Naive B cell (primary cell): ENCODE measurements around the gene PRKD1. TPM values are rescaled to one million over a fixed set of nuclear protein-coding genes. Genes with fewer than 3 reads are reported as not detected.
"Not testable (repeated sequence)": the region's sequence is repeated elsewhere in the genome, so short reads cannot be mapped to it uniquely, and the experiment has no call there.

Source experiments
- ATAC-seq, 2 donors: fragments of 150-1000 bp; cut with Tn5 transposase; 2 replicates each; pipeline ENCODE4 v1.10.0; 2021; ENCODE audit warnings: low read depth in 2 of 2, mild to moderate bottlenecking in 2 of 2, moderate library complexity in 2 of 2
- DNase-seq: peaks from one replicate; pipeline ENCODE4 v3.0.0; 2022
- H3K27ac Mint-ChIP-seq, 6 donors: one replicate each; pipeline ENCODE4 v1.8.0; 2020 to 2022; ENCODE audit warnings: mild to moderate bottlenecking in 6 of 6, mixed read lengths in 6 of 6, moderate library complexity in 5 of 6, inconsistent platforms in 2 of 6
- H3K27me3 Mint-ChIP-seq, 3 donors: one replicate each; pipeline ENCODE4 v1.8.0; 2021 to 2022; ENCODE audit warnings: mixed read lengths in 3 of 3, mild to moderate bottlenecking in 1 of 3
- H3K36me3 Mint-ChIP-seq, 2 donors: one replicate each; pipeline ENCODE4 v1.8.0; 2020 to 2022; ENCODE audit warnings: mixed read lengths in 2 of 2, inconsistent platforms in 1 of 2, mild to moderate bottlenecking in 1 of 2
- H3K4me1 Mint-ChIP-seq, 3 donors: one replicate each; pipeline ENCODE4 v1.8.0; 2020 to 2022; ENCODE audit warnings: mixed read lengths in 3 of 3, inconsistent platforms in 1 of 3, mild to moderate bottlenecking in 1 of 3, moderate library complexity in 1 of 3
- H3K4me3 Mint-ChIP-seq, 8 donors: one replicate each; pipeline ENCODE4 v1.8.0; 2020 to 2022; ENCODE audit warnings: mild to moderate bottlenecking in 8 of 8, mixed read lengths in 8 of 8, moderate library complexity in 8 of 8, inconsistent platforms in 2 of 8
- H3K9me3 Mint-ChIP-seq, 7 donors: one replicate each; pipeline ENCODE4 v1.8.0; 2020 to 2022; ENCODE audit warnings: mixed read lengths in 7 of 7, mild to moderate bottlenecking in 5 of 7, inconsistent platforms in 2 of 7, moderate library complexity in 1 of 7
- polyA plus RNA-seq, 6 donors: library from polyadenylated mRNA; unstranded; fragments of 300-500 nt; fragmentation: Illumina TruSeq; gene quantifications; one replicate each; pipeline ENCODE4 v1.2.3, GENCODE V29; 2021; ENCODE audit warnings: low read depth in 6 of 6

The PRKD1 gene
- polyA plus RNA-seq, 6 donors from 2014 or later: 0.29 to 0.95 (median 0.58) TPM; not detected in 2

GRCh38 chr14:29726560-29727331 lies 200.9 kb downstream of the PRKD1 start:
- not testable (repeated sequence) for DNase-seq, H3K4me3 Mint-ChIP-seq, H3K9me3 Mint-ChIP-seq, H3K27ac Mint-ChIP-seq, H3K27me3 Mint-ChIP-seq, H3K36me3 Mint-ChIP-seq, H3K4me1 Mint-ChIP-seq, ATAC-seq

- Mint-ChIP-seq H3K36me3 (no peaks in the 10 kb centered on the region), H3K27me3 (no peaks in the 10 kb centered on the region), H3K4me1 (no peaks in the 10 kb centered on the region), H3K27ac (peak overlapping the region in 1 of 6 donors; percentile 63), H3K9me3 (peaks cover 0 to 7% (median 3%) of the 10 kb centered on the region in 7 donors), H3K4me3 (peak overlapping the region in 1 of 8 donors; percentile 16)
- ATAC-seq (no peak), DNase-seq (no peak)
Measured at GRCh38 chr14:29724991-29725390, 202.7 kb downstream of the PRKD1 start.

DNA sequence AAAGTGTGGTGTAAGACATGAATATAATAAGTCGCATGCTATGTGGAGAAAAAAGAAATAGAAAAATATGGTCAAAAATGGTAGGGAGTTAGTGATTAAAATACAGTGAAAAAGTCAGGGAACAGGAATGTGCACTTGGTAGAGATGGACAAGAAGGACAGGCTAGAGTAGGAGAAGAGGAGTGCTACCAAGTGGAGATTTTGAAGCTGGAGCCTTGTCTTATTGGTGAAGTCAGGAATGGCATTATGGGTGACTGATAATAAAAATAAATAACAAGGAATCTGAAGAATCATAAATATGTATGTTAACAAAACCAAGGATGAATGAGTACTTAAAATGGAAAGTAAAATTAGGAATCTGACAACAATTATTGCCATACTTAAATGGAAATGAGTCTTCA lies 204.8 kb downstream of the PRKD1 start:
- Mint-ChIP-seq H3K4me3 (no peak overlapping the region), H3K36me3 (no peaks in the 10 kb centered on the region), H3K9me3 (peaks cover 0 to 7% (median 3%) of the 10 kb centered on the region in 7 donors), H3K27me3 (no peaks in the 10 kb centered on the region), H3K27ac (no peak overlapping the region), H3K4me1 (no peaks in the 10 kb centered on the region)
- ATAC-seq (no peak), DNase-seq (no peak)

GRCh38 chr14:29721586-29721985 lies 206.1 kb downstream of the PRKD1 start:
- no peak for DNase-seq

DNA sequence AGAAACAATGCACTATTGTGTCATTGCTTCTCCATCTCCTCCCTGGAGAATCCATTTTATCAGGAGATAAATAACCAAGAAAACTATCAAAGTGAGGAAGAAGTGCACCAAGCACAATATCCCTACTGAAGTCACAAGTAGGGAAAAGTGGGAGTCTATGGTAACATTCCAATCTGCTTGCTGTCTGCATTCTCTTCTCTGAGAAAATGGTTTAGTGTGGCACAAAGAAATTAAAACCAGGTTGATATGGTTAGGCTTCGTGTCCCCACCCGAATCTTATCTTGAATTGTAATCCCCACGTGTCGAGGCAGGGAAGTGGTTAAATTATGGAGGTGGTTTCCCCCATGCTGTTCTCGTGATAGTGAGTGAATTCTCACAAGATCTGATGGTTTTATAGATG lies 209.7 kb downstream of the PRKD1 start:
- H3K9me3 Mint-ChIP-seq: peaks cover 0 to 10% (median 3%) of the 10 kb centered on the region in 7 donors

More at GRCh38 chr14:29721586-29721985, 206.1 kb downstream of the PRKD1 start:
- Mint-ChIP-seq H3K27ac (no peak overlapping the region), H3K36me3 (no peaks in the 10 kb centered on the region), H3K9me3 (peaks cover 0 to 7% (median 3%) of the 10 kb centered on the region in 7 donors), H3K4me3 (no peak overlapping the region), H3K4me1 (no peaks in the 10 kb centered on the region), H3K27me3 (no peaks in the 10 kb centered on the region)
- no peak for ATAC-seq

DNA sequence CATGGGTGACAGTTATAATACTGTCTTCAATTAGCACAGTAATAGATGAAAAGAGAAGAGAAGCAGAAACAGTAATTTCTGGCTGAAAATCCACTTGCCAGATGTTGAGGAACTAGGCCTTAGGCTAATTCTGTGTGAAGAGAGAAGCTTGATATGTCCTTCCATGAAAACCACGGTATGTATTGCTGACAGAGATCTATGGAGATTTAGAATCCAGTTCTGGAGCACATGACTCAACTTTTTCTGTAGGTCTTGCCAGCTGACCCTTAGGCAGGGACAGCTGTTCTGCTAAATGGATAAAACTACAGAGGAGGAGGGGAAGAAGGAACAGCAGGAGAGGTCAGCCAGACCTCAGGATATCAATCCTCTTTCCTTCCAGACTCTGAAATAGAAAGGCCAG lies 211.5 kb downstream of the PRKD1 start:
- Mint-ChIP-seq H3K9me3 (peaks cover 0 to 7% (median 0%) of the 10 kb centered on the region in 7 donors), H3K27ac (no peak overlapping the region), H3K36me3 (no peaks in the 10 kb centered on the region), H3K4me1 (no peaks in the 10 kb centered on the region), H3K27me3 (no peaks in the 10 kb centered on the region), H3K4me3 (no peak overlapping the region)
- no peak for DNase-seq
- ATAC-seq: no peak

More for the DNA sequence above, 209.7 kb downstream of the PRKD1 start:
- Mint-ChIP-seq H3K27me3 (no peaks in the 10 kb centered on the region), H3K4me1 (no peaks in the 10 kb centered on the region), H3K27ac (no peak overlapping the region), H3K4me3 (no peak overlapping the region), H3K36me3 (no peaks in the 10 kb centered on the region)
- no peak for ATAC-seq
- DNase-seq: no peak

DNA sequence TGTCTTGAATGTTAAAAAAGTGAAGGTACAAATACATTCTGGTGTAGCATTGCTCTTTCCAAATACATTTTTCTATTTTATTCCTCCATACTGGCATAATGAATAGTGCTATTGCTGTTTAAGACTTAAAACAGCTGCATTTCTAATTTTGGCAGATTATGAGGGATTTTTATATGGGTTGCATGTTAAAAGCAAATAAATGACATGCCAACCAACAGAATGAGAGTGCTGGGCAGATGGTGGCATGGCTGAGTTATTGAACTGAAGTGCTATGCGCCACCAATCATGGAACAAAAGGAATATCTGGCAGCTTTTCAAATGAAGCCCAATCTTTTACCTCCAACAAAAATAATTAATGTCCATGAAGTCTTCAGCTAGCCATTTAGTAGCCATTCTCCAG lies 215.0 kb downstream of the PRKD1 start:
- ATAC-seq (no peak), DNase-seq (no peak)
- no peaks in the 10 kb centered on the region for H3K27me3 Mint-ChIP-seq
- no peaks in the 10 kb centered on the region for H3K36me3 Mint-ChIP-seq
- no peak overlapping the region for H3K4me3 Mint-ChIP-seq
- H3K9me3 Mint-ChIP-seq: peaks cover 0 to 5% (median 4%) of the 10 kb centered on the region in 7 donors
- H3K4me1 Mint-ChIP-seq: no peaks in the 10 kb centered on the region
- no peak overlapping the region for H3K27ac Mint-ChIP-seq

- DNase-seq (no peak), ATAC-seq (no peak)
- no peaks in the 10 kb centered on the region for H3K36me3 Mint-ChIP-seq
- H3K4me3 Mint-ChIP-seq: no peak overlapping the region
- H3K9me3 Mint-ChIP-seq: peaks cover 0 to 9% (median 4%) of the 10 kb centered on the region in 7 donors
- H3K27me3 Mint-ChIP-seq: no peaks in the 10 kb centered on the region
- no peaks in the 10 kb centered on the region for H3K4me1 Mint-ChIP-seq
- no peak overlapping the region for H3K27ac Mint-ChIP-seq
Measured at GRCh38 chr14:29710015-29710414, 217.6 kb downstream of the PRKD1 start.

DNA sequence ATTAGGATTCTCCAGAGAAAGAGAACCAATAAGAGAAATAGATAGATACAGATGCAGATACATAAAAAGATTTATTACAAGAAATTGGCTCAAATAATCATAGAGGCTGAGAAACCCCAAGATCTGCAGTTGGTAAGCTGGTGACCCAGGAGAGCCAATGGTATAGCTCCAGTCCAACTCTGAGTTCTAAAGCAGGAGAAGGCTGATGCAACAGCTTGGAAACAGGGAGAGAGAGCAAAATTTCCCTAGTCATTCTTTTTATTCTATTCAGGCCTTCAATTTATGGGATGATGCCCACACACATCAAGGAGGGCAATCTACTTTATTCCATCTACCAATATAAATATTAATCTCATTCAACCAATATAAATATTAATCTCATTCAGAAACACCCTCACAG lies 218.2 kb downstream of the PRKD1 start:
- Mint-ChIP-seq H3K9me3 (peaks cover 0 to 9% (median 2%) of the 10 kb centered on the region in 7 donors), H3K4me3 (no peak overlapping the region), H3K27ac (no peak overlapping the region), H3K27me3 (no peaks in the 10 kb centered on the region), H3K36me3 (no peaks in the 10 kb centered on the region), H3K4me1 (no peaks in the 10 kb centered on the region)
- DNase-seq (no peak), ATAC-seq (no peak)

- peaks cover 0 to 9% (median 2%) of the 10 kb centered on the region in 7 donors for H3K9me3 Mint-ChIP-seq
- H3K4me1 Mint-ChIP-seq: no peaks in the 10 kb centered on the region
- DNase-seq (no peak), ATAC-seq (no peak)
- H3K36me3 Mint-ChIP-seq: no peaks in the 10 kb centered on the region
- no peak overlapping the region for H3K27ac Mint-ChIP-seq
- H3K27me3 Mint-ChIP-seq: no peaks in the 10 kb centered on the region
- H3K4me3 Mint-ChIP-seq: no peak overlapping the region
Measured at GRCh38 chr14:29706700-29707099, 220.9 kb downstream of the PRKD1 start.

DNA sequence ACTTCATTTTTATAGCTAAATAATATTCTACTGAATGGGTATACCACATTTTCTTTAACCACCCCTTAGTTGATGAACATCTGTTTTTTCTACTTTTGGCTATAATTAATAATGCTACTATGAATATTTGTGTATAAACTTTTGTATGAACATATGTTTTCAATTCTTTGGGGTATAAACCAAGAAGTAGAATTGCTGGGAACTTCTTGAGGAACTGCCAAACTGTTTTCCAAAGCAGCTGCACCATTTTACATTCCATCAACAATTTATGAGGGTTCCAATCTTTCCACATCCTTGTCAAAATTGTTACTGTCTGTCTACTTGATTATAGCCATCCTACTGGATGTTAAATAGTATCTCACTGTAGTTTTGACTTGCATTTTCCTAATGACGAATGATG lies 221.8 kb downstream of the PRKD1 start:
- H3K27ac Mint-ChIP-seq: no peak overlapping the region
- no peak for DNase-seq

GRCh38 chr14:29689597-29689996 lies 238.1 kb downstream of the PRKD1 start:
- not testable (repeated sequence) for H3K4me3 Mint-ChIP-seq, DNase-seq, H3K36me3 Mint-ChIP-seq, H3K27ac Mint-ChIP-seq, H3K27me3 Mint-ChIP-seq, ATAC-seq, H3K4me1 Mint-ChIP-seq
- H3K9me3 Mint-ChIP-seq: peaks cover 3 to 15% (median 4%) of the 10 kb centered on the region in 7 donors

More for the DNA sequence above, 221.8 kb downstream of the PRKD1 start:
- Mint-ChIP-seq H3K27me3 (no peaks in the 10 kb centered on the region), H3K36me3 (no peaks in the 10 kb centered on the region), H3K4me3 (no peak overlapping the region), H3K4me1 (no peaks in the 10 kb centered on the region), H3K9me3 (peaks cover 0 to 9% (median 5%) of the 10 kb centered on the region in 7 donors)
- no peak for ATAC-seq

DNA sequence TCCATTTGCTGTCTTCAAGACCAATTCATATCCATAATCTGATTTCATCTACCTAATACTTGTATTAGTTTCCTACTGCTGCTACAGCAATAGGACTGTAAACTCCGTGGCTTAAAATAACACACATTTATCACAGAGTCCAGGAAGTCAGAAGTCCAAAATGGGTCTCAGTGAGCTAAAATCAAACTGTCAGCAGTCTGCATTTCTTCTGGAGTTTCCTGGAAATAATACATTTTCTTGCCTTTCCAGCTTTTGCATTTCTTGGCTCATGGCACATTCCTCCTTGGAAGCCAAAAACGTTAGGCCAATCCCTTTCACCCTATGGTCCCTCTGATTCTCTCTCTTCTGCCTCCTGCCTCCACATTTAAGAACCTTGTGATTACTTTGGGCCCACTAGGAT lies 239.8 kb downstream of the PRKD1 start:
- no peaks in the 10 kb centered on the region for H3K4me1 Mint-ChIP-seq
- H3K9me3 Mint-ChIP-seq: peaks cover 0 to 19% (median 6%) of the 10 kb centered on the region in 7 donors
- H3K27ac Mint-ChIP-seq: no peak overlapping the region
- H3K4me3 Mint-ChIP-seq: no peak overlapping the region
- DNase-seq (no peak), ATAC-seq (no peak)
- no peaks in the 10 kb centered on the region for H3K27me3 Mint-ChIP-seq
- no peaks in the 10 kb centered on the region for H3K36me3 Mint-ChIP-seq

DNA sequence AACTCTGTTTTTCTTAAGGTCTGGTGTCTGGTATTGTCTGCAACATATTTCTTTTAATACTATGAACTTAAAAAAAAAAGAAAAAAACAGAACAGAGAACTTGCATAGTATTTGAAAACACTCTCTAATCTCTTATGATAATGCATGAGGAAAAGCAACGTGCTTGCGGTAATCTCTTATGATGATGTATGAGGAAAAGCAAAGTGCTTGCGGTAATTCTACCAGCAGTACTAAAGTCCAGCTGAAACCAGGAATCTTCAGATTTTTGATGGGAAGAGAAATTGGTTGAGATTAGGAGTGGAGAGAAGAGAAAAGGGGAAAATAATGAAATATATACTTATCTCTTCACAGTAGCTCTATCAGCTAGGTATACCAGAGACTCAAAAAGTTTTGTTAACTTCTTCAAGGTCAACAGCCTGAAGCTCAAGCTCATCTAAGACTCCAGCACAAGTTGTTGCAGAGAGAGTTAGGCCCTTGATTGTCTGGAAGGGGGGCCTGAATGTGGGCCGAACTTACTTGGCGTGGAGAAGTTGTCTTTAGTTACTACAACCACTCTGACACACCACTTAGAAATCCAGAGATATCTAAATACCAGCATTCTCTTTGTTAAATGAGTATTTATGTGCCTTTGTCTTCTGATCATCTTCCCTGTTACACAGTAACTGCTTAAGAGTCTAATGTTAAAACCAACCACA lies 240.4 kb downstream of the PRKD1 start:
- DNase-seq (no peak), ATAC-seq (no peak)
- Mint-ChIP-seq H3K4me3 (no peak overlapping the region), H3K4me1 (no peaks in the 10 kb centered on the region), H3K9me3 (peaks cover 0 to 21% (median 7%) of the 10 kb centered on the region in 7 donors), H3K27me3 (no peaks in the 10 kb centered on the region), H3K36me3 (no peaks in the 10 kb centered on the region), H3K27ac (no peak overlapping the region)
